Body of pancreas (tissue), 4 donors: ENCODE results near the gene KRT83.

ENCODE experiments used
- POLR2A ChIP-seq, 3 donors: fragments of 450-650 bp; IDR thresholded peaks; one replicate each; pipeline ENCODE4 v1.6.1; 2016; ENCODE audit warnings: antibody characterized with exemption in 3 of 3, mild to moderate bottlenecking in 2 of 3
- TF ChIP-seq, protein P1 (sequence below), 7 experiments: fragments of 450-650 bp in 4 of 7; fragments of 200-600 bp in 3 of 7; sonication (generic) in 3 of 7; IDR thresholded peaks; one replicate each; pipeline ENCODE4 v1.5.1; 2016 to 2019; ENCODE audit warnings: antibody characterized with exemption in 7 of 7

DNA sequence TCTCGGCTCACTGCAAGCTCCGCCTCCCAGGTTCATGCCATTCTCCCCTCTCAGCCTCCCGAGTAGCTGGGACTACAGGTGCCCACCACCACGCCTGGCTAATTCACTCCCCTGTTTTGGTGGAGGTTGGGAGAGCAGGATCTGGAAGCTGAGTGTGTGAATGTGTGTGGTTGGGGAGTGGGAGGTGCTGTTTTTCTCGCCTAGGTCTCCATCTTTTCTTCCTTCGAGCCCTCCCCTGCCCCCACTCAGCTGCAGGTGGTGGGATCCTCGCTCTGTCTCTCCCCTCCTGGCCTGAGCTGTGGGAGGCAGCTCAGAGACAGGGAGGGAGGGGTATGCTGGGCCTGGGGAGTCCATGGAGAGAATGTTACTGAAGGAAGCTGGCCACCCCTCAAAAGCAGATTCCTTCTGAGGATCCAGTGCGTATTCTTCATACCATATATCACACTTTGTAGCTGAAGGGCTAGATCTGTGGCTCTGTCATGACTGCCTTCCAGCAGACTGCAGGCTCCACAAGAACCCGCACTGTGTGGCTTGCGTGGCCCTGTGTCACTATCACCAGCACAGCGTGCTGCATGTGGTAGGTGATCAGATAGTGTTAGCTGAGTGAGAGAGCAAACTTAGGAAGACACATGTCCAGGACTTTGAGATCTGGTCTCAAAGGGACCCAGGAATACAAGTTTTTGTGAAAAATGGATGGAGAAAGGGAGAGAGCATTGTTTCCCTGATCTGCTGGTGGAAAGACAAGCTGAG is 2.8 kb downstream of the KRT83 start:
- TF ChIP-seq, protein P1, sequence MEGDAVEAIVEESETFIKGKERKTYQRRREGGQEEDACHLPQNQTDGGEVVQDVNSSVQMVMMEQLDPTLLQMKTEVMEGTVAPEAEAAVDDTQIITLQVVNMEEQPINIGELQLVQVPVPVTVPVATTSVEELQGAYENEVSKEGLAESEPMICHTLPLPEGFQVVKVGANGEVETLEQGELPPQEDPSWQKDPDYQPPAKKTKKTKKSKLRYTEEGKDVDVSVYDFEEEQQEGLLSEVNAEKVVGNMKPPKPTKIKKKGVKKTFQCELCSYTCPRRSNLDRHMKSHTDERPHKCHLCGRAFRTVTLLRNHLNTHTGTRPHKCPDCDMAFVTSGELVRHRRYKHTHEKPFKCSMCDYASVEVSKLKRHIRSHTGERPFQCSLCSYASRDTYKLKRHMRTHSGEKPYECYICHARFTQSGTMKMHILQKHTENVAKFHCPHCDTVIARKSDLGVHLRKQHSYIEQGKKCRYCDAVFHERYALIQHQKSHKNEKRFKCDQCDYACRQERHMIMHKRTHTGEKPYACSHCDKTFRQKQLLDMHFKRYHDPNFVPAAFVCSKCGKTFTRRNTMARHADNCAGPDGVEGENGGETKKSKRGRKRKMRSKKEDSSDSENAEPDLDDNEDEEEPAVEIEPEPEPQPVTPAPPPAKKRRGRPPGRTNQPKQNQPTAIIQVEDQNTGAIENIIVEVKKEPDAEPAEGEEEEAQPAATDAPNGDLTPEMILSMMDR (IDR thresholded peaks at IDR 0.05): no peak
- TF ChIP-seq POLR2A (IDR thresholded peaks at IDR 0.05): no peak
